ENCODE data around the gene FAM120A. TPM values are rescaled to one million over a fixed set of nuclear protein-coding genes. Genes with fewer than 3 reads are reported as not detected.
A peak's percentile ranks its signal among the peaks of the same experiment; 100 is the strongest.

Gene FAM120A
- total and polyA plus RNA-seq, 2 donors: 40.3 to 56.4 TPM

DNA sequence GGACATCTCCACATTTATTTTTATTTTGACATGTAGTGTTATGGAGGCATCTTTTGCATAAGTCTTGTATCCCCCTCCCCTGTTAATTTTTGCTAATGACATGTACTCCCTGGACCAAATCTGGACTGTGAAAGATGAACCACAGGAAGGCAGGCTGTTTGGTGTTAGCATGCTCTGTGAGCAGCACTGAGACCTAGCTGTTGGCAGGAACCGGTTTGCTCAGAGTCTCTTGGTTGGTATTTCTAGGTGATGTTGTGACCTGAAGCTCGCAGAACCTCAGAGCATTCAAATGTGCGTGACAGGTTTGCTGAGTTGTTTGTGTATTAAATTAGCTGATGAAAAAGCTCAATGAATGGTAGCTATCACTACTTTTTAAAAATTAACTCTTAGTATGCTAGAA lies 71.3 kb downstream of the FAM120A start:
- Histone ChIP-seq H3K36me3 (ENCODE audit: control insufficient read depth in 2 of 2, insufficient read depth in 2 of 2, low read length in 1 of 2) (peaks cover 53 to 61% of the 10 kb centered on the region in 2 donors), H3K4me1 (ENCODE audit: control insufficient read depth in 2 of 2, insufficient read depth in 2 of 2, low read length in 2 of 2) (no peaks in the 10 kb centered on the region), H3K27me3 (ENCODE audit: control insufficient read depth in 2 of 2, insufficient read depth in 1 of 2, low read length in 1 of 2) (no peaks in the 10 kb centered on the region), H3K27ac (ENCODE audit: low read depth in 1 of 2, low read length in 1 of 2) (no peak overlapping the region), H3K9me3 (ENCODE audit: control insufficient read depth in 2 of 2, insufficient read depth in 1 of 2, low read length in 1 of 2) (no peaks in the 10 kb centered on the region), H3K4me3 (ENCODE audit: low read length in 2 of 2) (no peak overlapping the region)
- 94% methylated on average over 3 of the region's 3 CpGs for WGBS
- DNase-seq (ENCODE audit: low read depth in 6 of 9, low spot score in 9 of 9): no peak

DNA sequence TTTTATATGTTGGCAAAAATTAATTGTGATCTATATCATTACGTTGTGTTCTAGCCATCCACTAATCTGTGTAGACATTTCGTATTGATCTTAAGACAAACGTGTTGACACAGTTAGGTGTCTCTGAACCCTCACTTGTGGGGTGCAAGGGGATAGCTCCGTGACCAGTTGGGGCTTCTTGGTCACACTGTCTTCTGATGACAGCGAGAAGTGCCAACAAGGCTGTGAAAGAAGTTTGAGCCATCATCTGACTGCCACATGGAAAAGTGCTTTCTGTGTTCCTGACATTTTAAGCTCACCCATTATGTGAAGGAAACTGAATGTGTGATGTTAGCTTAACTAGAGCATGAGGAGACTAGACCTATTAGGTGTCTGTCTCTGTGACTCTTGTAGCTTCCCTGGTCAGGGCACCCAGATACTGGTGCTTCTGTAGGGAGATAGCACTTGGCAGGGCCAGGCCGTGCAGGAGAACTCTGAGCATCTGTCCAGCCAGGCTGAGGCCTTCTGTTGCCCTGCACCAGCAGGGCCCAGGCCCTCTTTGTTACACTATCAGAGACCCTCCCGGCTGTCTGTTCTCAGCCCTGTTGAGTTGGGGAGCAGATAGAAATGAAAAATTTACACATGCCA lies 72.1 kb downstream of the FAM120A start:
- H3K36me3 ChIP-seq (ENCODE audit: control insufficient read depth in 2 of 2, insufficient read depth in 2 of 2, low read length in 1 of 2): peaks cover 52 to 59% of the 10 kb centered on the region in 2 donors
- H3K27ac ChIP-seq (ENCODE audit: low read depth in 1 of 2, low read length in 1 of 2): no peak overlapping the region
- WGBS: 98% methylated on average over 7 of the region's 7 CpGs
- H3K4me3 ChIP-seq (ENCODE audit: low read length in 2 of 2): no peak overlapping the region
- no peaks in the 10 kb centered on the region for H3K27me3 ChIP-seq (ENCODE audit: control insufficient read depth in 2 of 2, insufficient read depth in 1 of 2, low read length in 1 of 2)
- DNase-seq (ENCODE audit: low read depth in 6 of 9, low spot score in 9 of 9): no peak
- no peaks in the 10 kb centered on the region for H3K4me1 ChIP-seq (ENCODE audit: control insufficient read depth in 2 of 2, insufficient read depth in 2 of 2, low read length in 2 of 2)
- no peaks in the 10 kb centered on the region for H3K9me3 ChIP-seq (ENCODE audit: control insufficient read depth in 2 of 2, insufficient read depth in 1 of 2, low read length in 1 of 2)

DNA sequence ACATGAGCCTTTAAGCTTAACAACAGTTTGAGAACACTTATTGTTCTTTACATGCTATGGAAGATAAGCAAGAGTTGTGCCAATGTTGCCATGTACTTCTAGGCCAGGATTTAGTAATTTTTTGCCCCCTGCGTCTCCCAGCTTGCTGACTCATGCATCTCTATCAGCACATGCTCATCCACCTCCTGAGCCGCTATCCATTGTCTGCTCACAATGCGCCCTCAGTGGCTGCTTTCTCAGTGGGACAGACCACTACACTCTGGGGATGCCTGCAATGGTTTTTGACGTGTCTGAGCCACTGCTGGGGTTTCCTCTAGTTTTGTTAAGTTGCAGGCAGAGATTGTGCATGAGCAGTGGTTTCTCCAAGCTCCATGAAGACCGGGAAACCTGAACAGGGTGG lies 74.0 kb downstream of the FAM120A start:
- Histone ChIP-seq H3K36me3 (ENCODE audit: control insufficient read depth in 2 of 2, insufficient read depth in 2 of 2, low read length in 1 of 2) (peaks cover 45 to 55% of the 10 kb centered on the region in 2 donors), H3K9me3 (ENCODE audit: control insufficient read depth in 2 of 2, insufficient read depth in 1 of 2, low read length in 1 of 2) (no peaks in the 10 kb centered on the region), H3K27me3 (ENCODE audit: control insufficient read depth in 2 of 2, insufficient read depth in 1 of 2, low read length in 1 of 2) (no peaks in the 10 kb centered on the region), H3K4me1 (ENCODE audit: control insufficient read depth in 2 of 2, insufficient read depth in 2 of 2, low read length in 2 of 2) (no peaks in the 10 kb centered on the region), H3K4me3 (ENCODE audit: low read length in 2 of 2) (no peak overlapping the region), H3K27ac (ENCODE audit: low read depth in 1 of 2, low read length in 1 of 2) (no peak overlapping the region)
- WGBS: 99% methylated on average over 5 of the region's 5 CpGs
- no peak for DNase-seq (ENCODE audit: low read depth in 6 of 9, low spot score in 9 of 9)

DNA sequence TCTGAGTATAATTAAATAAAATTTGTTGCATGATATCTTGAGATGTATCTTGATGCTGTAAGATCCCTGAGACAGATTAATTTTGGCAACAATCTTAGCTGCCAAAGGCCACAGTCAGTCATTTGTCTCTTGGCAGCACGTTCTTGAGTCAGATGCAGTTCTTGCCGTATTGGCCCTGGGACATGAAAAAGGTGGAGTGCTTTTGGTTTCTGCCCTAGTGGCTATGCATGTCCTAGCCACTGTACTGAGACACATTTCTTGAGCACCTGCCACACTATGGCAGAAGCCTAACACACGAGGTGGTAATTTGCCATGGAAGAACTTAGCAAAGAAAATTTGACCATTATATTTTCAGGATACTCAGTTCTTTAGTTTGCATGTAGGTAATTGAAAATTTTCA lies 79.9 kb downstream of the FAM120A start:
- Histone ChIP-seq H3K4me3 (ENCODE audit: low read length in 2 of 2) (no peak overlapping the region), H3K27ac (ENCODE audit: low read depth in 1 of 2, low read length in 1 of 2) (no peak overlapping the region), H3K27me3 (ENCODE audit: control insufficient read depth in 2 of 2, insufficient read depth in 1 of 2, low read length in 1 of 2) (no peaks in the 10 kb centered on the region), H3K36me3 (ENCODE audit: control insufficient read depth in 2 of 2, insufficient read depth in 2 of 2, low read length in 1 of 2) (peaks cover 44 to 67% of the 10 kb centered on the region in 2 donors), H3K9me3 (ENCODE audit: control insufficient read depth in 2 of 2, insufficient read depth in 1 of 2, low read length in 1 of 2) (no peaks in the 10 kb centered on the region), H3K4me1 (ENCODE audit: control insufficient read depth in 2 of 2, insufficient read depth in 2 of 2, low read length in 2 of 2) (no peaks in the 10 kb centered on the region)
- WGBS: 95% methylated on average over 3 of the region's 3 CpGs
- DNase-seq (ENCODE audit: low read depth in 6 of 9, low spot score in 9 of 9): no peak

DNA sequence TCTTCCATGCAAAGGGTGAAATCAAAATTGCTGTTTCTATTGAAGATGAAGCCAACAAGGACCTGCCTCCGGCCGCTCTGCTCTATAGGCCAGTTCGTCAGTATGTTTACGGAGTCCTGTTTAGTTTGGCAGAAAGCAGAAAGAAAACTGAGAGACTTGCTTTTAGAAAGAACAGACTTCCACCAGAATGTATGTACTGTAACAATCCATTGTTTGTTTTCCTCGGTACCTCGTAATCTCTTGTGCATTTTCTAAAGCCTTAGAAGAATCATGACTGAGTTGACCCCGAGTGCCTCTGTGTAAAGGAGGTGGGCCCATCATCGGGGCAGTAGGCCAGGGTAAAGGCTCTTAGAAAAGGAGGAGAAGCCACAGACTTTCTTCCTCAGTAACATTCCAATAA lies 80.7 kb downstream of the FAM120A start:
- H3K9me3 ChIP-seq (ENCODE audit: control insufficient read depth in 2 of 2, insufficient read depth in 1 of 2, low read length in 1 of 2): no peaks in the 10 kb centered on the region
- H3K27me3 ChIP-seq (ENCODE audit: control insufficient read depth in 2 of 2, insufficient read depth in 1 of 2, low read length in 1 of 2): no peaks in the 10 kb centered on the region
- H3K4me1 ChIP-seq (ENCODE audit: control insufficient read depth in 2 of 2, insufficient read depth in 2 of 2, low read length in 2 of 2): no peaks in the 10 kb centered on the region
- H3K4me3 ChIP-seq (ENCODE audit: low read length in 2 of 2): no peak overlapping the region
- DNase-seq (ENCODE audit: low read depth in 6 of 9, low spot score in 9 of 9): no peak
- H3K27ac ChIP-seq (ENCODE audit: low read depth in 1 of 2, low read length in 1 of 2): no peak overlapping the region
- WGBS: 97% methylated on average over 8 of the region's 8 CpGs
- peaks cover 43 to 63% of the 10 kb centered on the region in 2 donors for H3K36me3 ChIP-seq (ENCODE audit: control insufficient read depth in 2 of 2, insufficient read depth in 2 of 2, low read length in 1 of 2)

DNA sequence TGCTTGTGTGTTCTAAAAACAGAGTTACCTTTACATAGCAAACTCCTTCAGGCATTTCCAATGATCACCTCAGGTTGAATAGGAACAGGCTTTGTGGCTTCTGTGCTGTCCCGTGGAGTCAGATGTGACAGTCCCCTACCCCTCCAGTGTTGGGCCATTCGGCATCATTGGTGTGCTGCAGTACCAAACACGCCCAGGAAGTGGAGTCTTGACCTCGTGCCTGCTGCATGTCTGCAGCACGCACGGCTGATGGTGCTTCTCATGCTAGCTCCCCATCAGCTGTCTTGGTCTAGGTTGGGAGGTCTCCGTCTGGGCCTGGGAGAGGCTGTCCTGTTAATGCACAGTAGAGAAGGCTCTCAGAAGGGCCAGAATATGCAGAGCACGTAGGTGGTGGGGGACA lies 82.4 kb downstream of the FAM120A start:
- 92% methylated on average over 8 of the region's 8 CpGs for WGBS
- H3K9me3 ChIP-seq (ENCODE audit: control insufficient read depth in 2 of 2, insufficient read depth in 1 of 2, low read length in 1 of 2): no peaks in the 10 kb centered on the region
- no peak overlapping the region for H3K4me3 ChIP-seq (ENCODE audit: low read length in 2 of 2)
- H3K27ac ChIP-seq (ENCODE audit: low read depth in 1 of 2, low read length in 1 of 2): no peak overlapping the region
- H3K36me3 ChIP-seq (ENCODE audit: control insufficient read depth in 2 of 2, insufficient read depth in 2 of 2, low read length in 1 of 2): peaks cover 38 to 53% of the 10 kb centered on the region in 2 donors
- DNase-seq (ENCODE audit: low read depth in 6 of 9, low spot score in 9 of 9): no peak
- H3K27me3 ChIP-seq (ENCODE audit: control insufficient read depth in 2 of 2, insufficient read depth in 1 of 2, low read length in 1 of 2): no peaks in the 10 kb centered on the region
- H3K4me1 ChIP-seq (ENCODE audit: control insufficient read depth in 2 of 2, insufficient read depth in 2 of 2, low read length in 2 of 2): no peaks in the 10 kb centered on the region

DNA sequence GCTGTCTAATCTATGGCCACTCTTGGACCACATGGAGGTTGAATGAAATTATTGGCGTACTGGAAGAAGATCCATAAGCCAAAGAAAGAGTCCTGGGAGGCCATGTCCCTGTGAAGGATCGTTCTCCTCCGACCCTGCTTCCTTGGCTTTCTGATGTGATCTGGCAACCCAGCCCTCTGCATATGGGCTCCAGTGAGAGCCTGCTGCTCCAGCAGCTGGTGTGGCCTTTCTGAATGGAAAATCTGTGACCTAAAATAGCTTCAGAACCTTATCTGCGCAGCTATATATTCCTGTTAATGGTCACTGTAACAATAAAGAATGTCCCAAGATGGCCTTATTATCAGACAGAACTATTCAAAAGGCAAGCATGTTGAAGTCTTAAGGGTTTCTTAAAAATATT lies 84.7 kb downstream of the FAM120A start:
- H3K4me3 ChIP-seq (ENCODE audit: low read length in 2 of 2): no peak overlapping the region
- peaks cover 39 to 55% of the 10 kb centered on the region in 2 donors for H3K36me3 ChIP-seq (ENCODE audit: control insufficient read depth in 2 of 2, insufficient read depth in 2 of 2, low read length in 1 of 2)
- no peaks in the 10 kb centered on the region for H3K9me3 ChIP-seq (ENCODE audit: control insufficient read depth in 2 of 2, insufficient read depth in 1 of 2, low read length in 1 of 2)
- H3K27ac ChIP-seq (ENCODE audit: low read depth in 1 of 2, low read length in 1 of 2): no peak overlapping the region
- H3K27me3 ChIP-seq (ENCODE audit: control insufficient read depth in 2 of 2, insufficient read depth in 1 of 2, low read length in 1 of 2): no peaks in the 10 kb centered on the region
- WGBS: 97% methylated on average over 4 of the region's 4 CpGs
- no peak for DNase-seq (ENCODE audit: low read depth in 6 of 9, low spot score in 9 of 9)
- H3K4me1 ChIP-seq (ENCODE audit: control insufficient read depth in 2 of 2, insufficient read depth in 2 of 2, low read length in 2 of 2): no peaks in the 10 kb centered on the region

DNA sequence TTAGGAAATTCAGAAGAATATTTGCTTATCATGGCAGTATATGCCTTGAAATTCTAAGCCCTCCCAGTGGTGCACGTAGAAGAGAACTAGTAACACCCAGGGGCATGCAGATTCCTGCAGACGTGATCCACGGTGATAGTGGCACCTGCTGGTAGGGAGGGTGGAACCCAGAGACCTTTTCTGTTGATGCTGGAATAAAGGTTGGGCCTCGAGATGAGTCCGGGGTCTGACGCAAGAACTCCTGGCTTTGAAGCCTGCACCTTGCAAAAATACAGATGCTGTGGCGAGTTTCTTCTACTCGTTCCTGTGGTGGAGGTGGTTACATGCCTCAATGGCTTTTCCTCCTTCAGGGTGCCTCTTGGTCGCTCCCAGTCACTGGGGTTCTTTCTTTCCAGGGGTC lies 85.4 kb downstream of the FAM120A start:
- Histone ChIP-seq H3K27ac (ENCODE audit: low read depth in 1 of 2, low read length in 1 of 2) (no peak overlapping the region), H3K4me1 (ENCODE audit: control insufficient read depth in 2 of 2, insufficient read depth in 2 of 2, low read length in 2 of 2) (no peaks in the 10 kb centered on the region), H3K9me3 (ENCODE audit: control insufficient read depth in 2 of 2, insufficient read depth in 1 of 2, low read length in 1 of 2) (no peaks in the 10 kb centered on the region), H3K4me3 (ENCODE audit: low read length in 2 of 2) (no peak overlapping the region), H3K36me3 (ENCODE audit: control insufficient read depth in 2 of 2, insufficient read depth in 2 of 2, low read length in 1 of 2) (peaks cover 35 to 57% of the 10 kb centered on the region in 2 donors), H3K27me3 (ENCODE audit: control insufficient read depth in 2 of 2, insufficient read depth in 1 of 2, low read length in 1 of 2) (no peaks in the 10 kb centered on the region)
- DNase-seq (ENCODE audit: low read depth in 6 of 9, low spot score in 9 of 9): peak in 1 of 9 donors; percentile 1
- 95% methylated on average over 9 of the region's 9 CpGs for WGBS

DNA sequence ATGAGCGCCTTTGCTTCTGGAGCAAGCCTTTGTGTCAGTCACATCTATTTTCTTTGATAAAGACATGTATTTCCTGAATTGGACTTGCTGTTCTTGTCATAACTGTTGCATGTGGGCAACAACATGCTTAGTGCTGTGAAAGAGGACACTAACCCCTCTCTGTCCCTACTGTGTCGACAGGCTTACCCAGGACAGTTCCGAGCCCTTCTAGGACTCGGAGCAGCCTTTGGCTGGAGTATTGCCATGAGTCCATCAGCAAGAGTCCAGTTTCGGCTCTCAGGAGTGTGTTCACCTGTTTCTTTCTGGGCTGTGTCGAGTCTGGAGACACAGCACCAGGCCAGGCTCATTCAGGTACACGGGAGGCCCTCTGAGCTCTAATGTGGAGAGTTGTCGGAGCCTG lies 88.8 kb downstream of the FAM120A start:
- peaks cover 36 to 50% of the 10 kb centered on the region in 2 donors for H3K36me3 ChIP-seq (ENCODE audit: control insufficient read depth in 2 of 2, insufficient read depth in 2 of 2, low read length in 1 of 2)
- WGBS: 97% methylated on average over 8 of the region's 8 CpGs
- no peak overlapping the region for H3K4me3 ChIP-seq (ENCODE audit: low read length in 2 of 2)

More for the DNA sequence above, 88.8 kb downstream of the FAM120A start:
- DNase-seq (ENCODE audit: low read depth in 6 of 9, low spot score in 9 of 9): no peak
- Histone ChIP-seq H3K4me1 (ENCODE audit: control insufficient read depth in 2 of 2, insufficient read depth in 2 of 2, low read length in 2 of 2) (no peaks in the 10 kb centered on the region), H3K27me3 (ENCODE audit: control insufficient read depth in 2 of 2, insufficient read depth in 1 of 2, low read length in 1 of 2) (no peaks in the 10 kb centered on the region), H3K9me3 (ENCODE audit: control insufficient read depth in 2 of 2, insufficient read depth in 1 of 2, low read length in 1 of 2) (no peaks in the 10 kb centered on the region), H3K27ac (ENCODE audit: low read depth in 1 of 2, low read length in 1 of 2) (no peak overlapping the region)

Data from thymus (tissue), 11 donors.